HepG2 (cell line): ENCODE data around the gene FITM1. TPM values are rescaled to one million over a fixed set of nuclear protein-coding genes. Genes with fewer than 3 reads are reported as not detected.

Source experiments
- BHLHE40 ChIP-seq: IDR thresholded peaks from 2 replicates; pipeline ENCODE4 v1.6.1; 2011; ENCODE audit warnings: low read length, improper control_type of control experiment
- CENPT ChIP-seq: sonication (generic); formaldehyde crosslinking; IDR thresholded peaks from 2 replicates; pipeline ENCODE4 v1.8.0; 2022; ENCODE audit warnings: low read depth, mild to moderate bottlenecking, moderate library complexity, missing genetic modification reagents
- ETS1 ChIP-seq: sonication (generic); formaldehyde crosslinking; IDR thresholded peaks from 2 replicates; pipeline ENCODE4 v1.4.0; 2020; ENCODE audit warnings: missing genetic modification reagents
- FOXO4 ChIP-seq: sonication (generic); formaldehyde crosslinking; conservative IDR thresholded peaks from 2 replicates; pipeline ENCODE4 v1.8.1; 2023; ENCODE audit warnings: missing genetic modification reagents
- FOXP1 ChIP-seq, 2 experiments: fragments of 450-650 bp in 1 of 2; IDR thresholded peaks; 2 replicates each; pipeline ENCODE4 v1.6.1; 2017 to 2018; ENCODE audit warnings: antibody characterized with exemption in 1 of 2
- HCFC1 ChIP-seq: fragments of 150-350 bp; IDR thresholded peaks from 2 replicates; pipeline ENCODE4 v1.6.1; 2014; ENCODE audit warnings: low read depth, low read length
- HMG20B ChIP-seq: conservative IDR thresholded peaks from 2 replicates; pipeline ENCODE4 v1.6.1; 2016; ENCODE audit warnings: missing genetic modification reagents, missing compliant biosample characterization
- KMT2A ChIP-seq: sonication (generic); formaldehyde crosslinking; IDR thresholded peaks from 2 replicates; pipeline ENCODE4 v1.4.0; 2020; ENCODE audit warnings: missing genetic modification reagents
- PRDM4 ChIP-seq: sonication (generic); formaldehyde crosslinking; IDR thresholded peaks from 2 replicates; pipeline ENCODE4 v1.9.0; 2021; ENCODE audit warnings: missing genetic modification reagents, borderline replicate concordance
- RARG ChIP-seq: sonication (generic); formaldehyde crosslinking; IDR thresholded peaks from 2 replicates; pipeline ENCODE4 v1.4.0; 2020; ENCODE audit warnings: low read depth, mild to moderate bottlenecking, missing genetic modification reagents
- SIN3A ChIP-seq: IDR thresholded peaks from 2 replicates; pipeline ENCODE4 v1.6.1; 2011; ENCODE audit warnings: low read depth, mild to moderate bottlenecking, control low read depth, low read length, borderline replicate concordance
- SMYD3 ChIP-seq: sonication (generic); formaldehyde crosslinking; IDR thresholded peaks from 2 replicates; pipeline ENCODE4 v1.8.1; 2023; ENCODE audit warnings: mild to moderate bottlenecking, missing genetic modification reagents
- TARDBP ChIP-seq: sonication (generic); formaldehyde crosslinking; IDR thresholded peaks from 2 replicates; pipeline ENCODE4 v1.8.0; 2022; ENCODE audit warnings: mild to moderate bottlenecking, missing genetic modification reagents
- TIGD3 ChIP-seq: sonication (generic); formaldehyde crosslinking; IDR thresholded peaks from 2 replicates; pipeline ENCODE4 v1.5.1; 2020; ENCODE audit warnings: mild to moderate bottlenecking, missing genetic modification reagents, borderline replicate concordance
- TOPORS ChIP-seq: sonication (generic); formaldehyde crosslinking; IDR thresholded peaks from 2 replicates; pipeline ENCODE4 v1.8.0; 2023; ENCODE audit warnings: mild to moderate bottlenecking, missing genetic modification reagents
- YEATS2 ChIP-seq: sonication (generic); formaldehyde crosslinking; IDR thresholded peaks from 2 replicates; pipeline ENCODE4 v1.4.0; 2020; ENCODE audit warnings: missing genetic modification reagents, borderline replicate concordance
- ZBTB43 ChIP-seq: sonication (generic); formaldehyde crosslinking; conservative IDR thresholded peaks from 2 replicates; pipeline ENCODE4 v1.4.0; 2020; ENCODE audit warnings: missing genetic modification reagents
- ZNF263 ChIP-seq: sonication (generic); formaldehyde crosslinking; IDR thresholded peaks from 2 replicates; pipeline ENCODE4 v1.4.0; 2020; ENCODE audit warnings: missing genetic modification reagents
- ZNF432 ChIP-seq: sonication (generic); formaldehyde crosslinking; IDR thresholded peaks from 2 replicates; pipeline ENCODE4 v1.5.0; 2020; ENCODE audit warnings: missing genetic modification reagents, mild to moderate bottlenecking, borderline replicate concordance
- ZNF547 ChIP-seq: sonication (generic); formaldehyde crosslinking; IDR thresholded peaks from 2 replicates; pipeline ENCODE4 v1.5.1; 2020; ENCODE audit warnings: mild to moderate bottlenecking, missing genetic modification reagents
- polyA plus RNA-seq, 8 experiments: library from polyadenylated mRNA; depleted of rRNA in 3 of 8; stranded (reverse) in 7 of 8; unstranded in 1 of 8; fragments of >200 nt; fragmentation: Illumina TruSeq in 4 of 8; extraction: Trizol in 4 of 8; gene quantifications; 2 replicates each; pipeline versions ENCODE4 v1.2.1 to v1.2.3, GENCODE V29; 2011 to 2016; ENCODE audit warnings: low read depth in 4 of 8, missing spikeins in 1 of 8, mixed read lengths in 1 of 8; ENCODE audit not compliant: insufficient read depth in 1 of 8
- total RNA-seq, 5 experiments: library from RNA; depleted of rRNA; stranded (reverse); fragments of >200 nt; fragmentation: Illumina TruSeq; extraction: Trizol; gene quantifications; 2 replicates each; pipeline ENCODE4 v1.2.3, GENCODE V29; 2016; ENCODE audit warnings: low read depth in 1 of 5

FITM1 gene
- total and polyA plus RNA-seq, 2 of the 13 experiments (the other 11 are each of a cell fraction or from before 2014, with no cell fraction given) = 2.7 to 5.8 TPM

- TF ChIP-seq ETS1 (CRISPR knock-in tag) (no peak; the same call in none of the 2 replicates), CENPT (no peak; the same call in 1 of the 2 replicates), ZNF432 (CRISPR knock-in tag) (no peak), TIGD3 (peak; percentile 92), BHLHE40 (no peak), KMT2A (CRISPR knock-in tag) (peak; percentile 99), FOXO4 (CRISPR knock-in tag) (no peak), ZBTB43 (CRISPR knock-in tag) (peak; percentile 95), TOPORS (CRISPR knock-in tag) (no peak), PRDM4 (peak; percentile 71), SIN3A (peak; percentile 73; the same call in 1 of the 2 replicates), SMYD3 (CRISPR knock-in tag) (no peak), YEATS2 (CRISPR knock-in tag) (peak; percentile 71), TARDBP (CRISPR knock-in tag) (peak; percentile 11; the same call in 1 of the 2 replicates), HMG20B (CRISPR knock-in tag) (peak; percentile 75), HCFC1 (peak; percentile 13; the same call in 1 of the 2 replicates), ZNF547 (CRISPR knock-in tag) (peak; percentile 98), ZNF263 (peak; percentile 54; the same call in 1 of the 2 replicates), FOXP1 (IDR thresholded peaks at IDR 0.05) (no peak), FOXP1 (CRISPR knock-in tag; IDR thresholded peaks at IDR 0.05) (peak; percentile 36; the same call in 1 of the 2 replicates), RARG (CRISPR knock-in tag) (no peak)
Observed at GRCh38 chr14:24135834-24136683, 5.6 kb downstream of the FITM1 start, which contains the start of gene PSME1 (continued).
